Brain microvascular endothelial cell (primary cell): ENCODE measurements around the gene MICOS13.

Experiments
- DNase-seq: peaks from one replicate; pipeline ENCODE4 v3.0.0-alpha.2; 2020
- H3K27ac ChIP-seq: fragments of 250-450 bp; sonication (Bioruptor Pico); 2 replicates; pipeline ENCODE4 v1.5.1; 2020; ENCODE audit warnings: mild to moderate bottlenecking, moderate library complexity
- H3K27me3 ChIP-seq: fragments of 250-450 bp; sonication (Bioruptor Pico); replicated peaks from 2 replicates; pipeline ENCODE4 v1.5.1; 2020; ENCODE audit warnings: mild to moderate bottlenecking
- H3K36me3 ChIP-seq: fragments of 250-450 bp; sonication (Bioruptor Pico); replicated peaks from 2 replicates; pipeline ENCODE4 v1.5.1; 2020; ENCODE audit warnings: mild to moderate bottlenecking
- H3K4me3 ChIP-seq: 2 replicates; pipeline ENCODE4 v1.5.1; 2011; ENCODE audit warnings: low read depth, mild to moderate bottlenecking, control low read depth, low read length, moderate library complexity
- CTCF ChIP-seq: IDR thresholded peaks from 2 replicates; pipeline ENCODE4 v1.5.1; 2011; ENCODE audit warnings: low read depth, mild to moderate bottlenecking, moderate library complexity, low read length, control low read depth, inconsistent platforms; ENCODE audit errors: missing control alignments
- in situ Hi-C: cut with HindIII; loops from 2 replicates; pipeline ENCODE4 v1.10.0; 2017; ENCODE audit warnings: low sequenced_read_pairs, low pct_ligation_motif_present

The MICOS13 gene

DNA sequence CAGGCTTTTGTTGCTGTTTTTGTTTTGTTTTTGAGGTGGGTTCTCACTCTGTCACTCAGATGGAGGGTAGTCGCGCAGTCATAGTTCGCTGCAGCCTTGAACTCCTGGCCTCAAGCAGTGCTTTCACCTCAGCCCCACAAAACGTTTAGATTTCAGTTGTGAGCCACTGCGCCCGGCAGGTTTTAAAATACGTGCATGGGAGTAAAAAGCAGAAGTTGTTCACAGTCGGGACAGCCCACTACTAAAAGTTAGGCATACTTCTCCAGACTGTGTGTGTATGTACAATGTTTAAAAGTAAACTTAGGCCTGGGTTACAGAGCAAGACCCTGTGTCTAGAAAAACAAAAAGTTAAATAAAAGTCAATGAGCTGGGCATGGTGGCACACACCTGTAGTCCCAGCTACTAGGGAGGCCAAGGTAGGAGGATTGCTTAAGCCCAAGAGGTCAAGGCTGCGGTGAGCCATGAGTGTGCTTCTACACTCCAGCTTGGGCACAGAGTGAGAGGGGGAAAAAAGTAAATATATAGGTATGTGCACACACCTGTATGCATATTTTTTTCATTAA lies 51.3 kb downstream of the MICOS13 start:
- in situ Hi-C loops: no loop called here
- H3K36me3 ChIP-seq: peaks cover 46% of the 10 kb centered on the region
- H3K4me3 ChIP-seq: no peak overlapping the region
- TF ChIP-seq CTCF: no peak
- DNase-seq: no peak
- no peaks in the 10 kb centered on the region for H3K27me3 ChIP-seq
- no peak overlapping the region for H3K27ac ChIP-seq

- in situ Hi-C loops: no loop called here
- DNase-seq: no peak
- no peak for TF ChIP-seq CTCF
- no peaks in the 10 kb centered on the region for H3K27me3 ChIP-seq
- H3K36me3 ChIP-seq: peaks cover 46% of the 10 kb centered on the region
- no peak overlapping the region for H3K27ac ChIP-seq
- H3K4me3 ChIP-seq: no peak overlapping the region
Observed at GRCh38 chr19:5628461-5628860, 51.9 kb downstream of the MICOS13 start.
